ENCODE data around the gene RSPH1. TPM values are rescaled to one million over a fixed set of nuclear protein-coding genes. Genes with fewer than 3 reads are reported as not detected.

The RSPH1 gene
- total RNA-seq, 4 donors from 2014 or later = 0.50 to 0.78 (median 0.57) TPM; not detected in 1

GRCh38 chr21:42537106-42537742 lies 41.2 kb upstream of the RSPH1 start:
- Histone ChIP-seq H3K27me3 (no peaks in the 10 kb centered on the region), H3K4me1 (peaks cover 11 to 19% (median 15%) of the 10 kb centered on the region in 4 donors), H3K9me3 (no peaks in the 10 kb centered on the region), H3K36me3 (peaks cover 0 to 56% (median 33%) of the 10 kb centered on the region in 4 donors), H3K27ac (replicated peaks in 1 of 4) (no peak overlapping the region), H3K4me3 (no peak overlapping the region)
- TF ChIP-seq, protein P1, sequence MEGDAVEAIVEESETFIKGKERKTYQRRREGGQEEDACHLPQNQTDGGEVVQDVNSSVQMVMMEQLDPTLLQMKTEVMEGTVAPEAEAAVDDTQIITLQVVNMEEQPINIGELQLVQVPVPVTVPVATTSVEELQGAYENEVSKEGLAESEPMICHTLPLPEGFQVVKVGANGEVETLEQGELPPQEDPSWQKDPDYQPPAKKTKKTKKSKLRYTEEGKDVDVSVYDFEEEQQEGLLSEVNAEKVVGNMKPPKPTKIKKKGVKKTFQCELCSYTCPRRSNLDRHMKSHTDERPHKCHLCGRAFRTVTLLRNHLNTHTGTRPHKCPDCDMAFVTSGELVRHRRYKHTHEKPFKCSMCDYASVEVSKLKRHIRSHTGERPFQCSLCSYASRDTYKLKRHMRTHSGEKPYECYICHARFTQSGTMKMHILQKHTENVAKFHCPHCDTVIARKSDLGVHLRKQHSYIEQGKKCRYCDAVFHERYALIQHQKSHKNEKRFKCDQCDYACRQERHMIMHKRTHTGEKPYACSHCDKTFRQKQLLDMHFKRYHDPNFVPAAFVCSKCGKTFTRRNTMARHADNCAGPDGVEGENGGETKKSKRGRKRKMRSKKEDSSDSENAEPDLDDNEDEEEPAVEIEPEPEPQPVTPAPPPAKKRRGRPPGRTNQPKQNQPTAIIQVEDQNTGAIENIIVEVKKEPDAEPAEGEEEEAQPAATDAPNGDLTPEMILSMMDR (IDR thresholded peaks at IDR 0.05) = peak in 2 of 3 experiments; percentile 31 to 60
- TF ChIP-seq EP300 (IDR thresholded peaks at IDR 0.05) (no peak), POLR2AphosphoS5 (IDR thresholded peaks at IDR 0.05) (no peak), POLR2A (IDR thresholded peaks at IDR 0.05; ENCODE audit: low read depth) (no peak)
- no peak for DNase-seq (ENCODE audit: extremely low spot score)
- intact Hi-C loops (cut with DNase I) = loop anchor here (5.0 kb wide), 1 partner anchor 70 kb away; no protein-coding TSS in a partner anchor
- 61% methylated on average over 4 of the region's 4 CpGs for WGBS

DNA sequence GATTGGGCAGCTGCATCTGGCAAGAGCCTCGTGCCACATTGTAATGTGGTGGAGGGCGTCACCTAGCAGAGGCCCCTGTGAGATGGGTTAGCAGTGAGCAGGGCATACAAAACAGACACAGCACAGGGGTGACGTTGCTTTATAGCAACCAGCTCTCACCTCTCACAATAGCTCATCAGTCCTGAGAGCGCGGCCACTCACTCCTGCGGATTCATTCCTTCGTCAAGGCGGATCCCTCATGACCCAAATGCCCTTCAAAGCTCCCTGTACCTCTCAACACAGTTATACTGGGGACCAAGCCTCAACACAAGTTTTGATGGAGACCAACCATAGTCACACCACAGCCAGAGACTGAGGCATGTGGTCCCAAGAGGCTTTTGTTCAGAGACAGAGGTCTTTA lies 40.6 kb upstream of the RSPH1 start:
- no peaks in the 10 kb centered on the region for H3K9me3 ChIP-seq
- H3K4me3 ChIP-seq = no peak overlapping the region
- H3K36me3 ChIP-seq = peaks cover 0 to 50% (median 28%) of the 10 kb centered on the region in 4 donors
- H3K27me3 ChIP-seq = no peaks in the 10 kb centered on the region
- H3K4me1 ChIP-seq = peaks cover 11 to 20% (median 15%) of the 10 kb centered on the region in 4 donors
- TF ChIP-seq EP300 (IDR thresholded peaks at IDR 0.05) (no peak), POLR2AphosphoS5 (IDR thresholded peaks at IDR 0.05) (no peak), POLR2A (IDR thresholded peaks at IDR 0.05; ENCODE audit: low read depth) (no peak)
- TF ChIP-seq, protein P1 (IDR thresholded peaks at IDR 0.05) = no peak
- no peak overlapping the region for H3K27ac ChIP-seq (replicated peaks in 1 of 4)
- intact Hi-C loops (cut with DNase I) = loop anchor here (5.0 kb wide), 1 partner anchor 69 kb away; no protein-coding TSS in a partner anchor
- no peak for DNase-seq (ENCODE audit: extremely low spot score)
- 85% methylated on average over 8 of the region's 8 CpGs for WGBS

GRCh38 chr21:42535602-42536171 lies 39.7 kb upstream of the RSPH1 start:
- H3K36me3 ChIP-seq = peaks cover 0 to 41% (median 22%) of the 10 kb centered on the region in 4 donors
- 75% methylated on average over 17 of the region's 17 CpGs for WGBS
- TF ChIP-seq, protein P1 (IDR thresholded peaks at IDR 0.05) = no peak
- TF ChIP-seq POLR2A (IDR thresholded peaks at IDR 0.05; ENCODE audit: low read depth) (no peak), POLR2AphosphoS5 (IDR thresholded peaks at IDR 0.05) (no peak), EP300 (IDR thresholded peaks at IDR 0.05) (no peak)
- DNase-seq (ENCODE audit: extremely low spot score) = no peak
- H3K27ac ChIP-seq (replicated peaks in 1 of 4) = no peak overlapping the region
- H3K4me1 ChIP-seq = peaks cover 11 to 20% (median 15%) of the 10 kb centered on the region in 4 donors
- H3K4me3 ChIP-seq = no peak overlapping the region
- H3K9me3 ChIP-seq = no peaks in the 10 kb centered on the region
- intact Hi-C loops (cut with DNase I) = loop anchor here (5.0 kb wide), 1 partner anchor 68 kb away; no protein-coding TSS in a partner anchor
- H3K27me3 ChIP-seq = no peaks in the 10 kb centered on the region

GRCh38 chr21:42534421-42535378 lies 38.7 kb upstream of the RSPH1 start:
- TF ChIP-seq, protein P1 (IDR thresholded peaks at IDR 0.05) = no peak
- no peak for TF ChIP-seq POLR2AphosphoS5 (IDR thresholded peaks at IDR 0.05)
- TF ChIP-seq EP300 (IDR thresholded peaks at IDR 0.05) = no peak
- TF ChIP-seq POLR2A (IDR thresholded peaks at IDR 0.05; ENCODE audit: low read depth) = no peak
- H3K36me3 ChIP-seq = peaks cover 0 to 31% (median 17%) of the 10 kb centered on the region in 4 donors
- intact Hi-C loops (cut with DNase I) = loop anchor here (5.0 kb wide), 1 partner anchor 67 kb away; no protein-coding TSS in a partner anchor
- 77% methylated on average over 20 of the region's 28 CpGs for WGBS
- no peak for DNase-seq (ENCODE audit: extremely low spot score)
- H3K9me3 ChIP-seq = no peaks in the 10 kb centered on the region
- H3K27ac ChIP-seq (replicated peaks in 1 of 4) = no peak overlapping the region
- H3K4me3 ChIP-seq = no peak overlapping the region
- H3K4me1 ChIP-seq = peaks cover 11 to 20% (median 15%) of the 10 kb centered on the region in 4 donors
- no peaks in the 10 kb centered on the region for H3K27me3 ChIP-seq
